Activated effector memory CD4-positive, alpha-beta T cell treated with anti-CD3 and anti-CD28 coated beads, Interleukin-2, amount 50 U/mL, for 16 hours (primary cell): ENCODE results near the gene PEX11B.

ENCODE experiments used
- DNase-seq: peaks from one replicate; pipeline ENCODE4 v3.0.0-alpha.2; 2020

The PEX11B gene

GRCh38 chr1:145901312-145902021, 17.1 kb downstream of the PEX11B start:
- DNase-seq = no peak

GRCh38 chr1:145898756-145899155, 19.8 kb downstream of the PEX11B start:
- DNase-seq = no peak

- DNase-seq = no peak
These were observed 20.5 kb downstream of the PEX11B start for GRCh38 chr1:145897969-145898368.

- DNase-seq = no peak
These were observed 23.0 kb downstream of the PEX11B start for GRCh38 chr1:145895471-145895870.

- no peak for DNase-seq
These were observed 25.0 kb downstream of the PEX11B start for GRCh38 chr1:145893306-145894055.

GRCh38 chr1:145892486-145893087, 25.9 kb downstream of the PEX11B start:
- DNase-seq = no peak

GRCh38 chr1:145891587-145892485, 26.7 kb downstream of the PEX11B start:
- peak; percentile 81 for DNase-seq

- no peak for DNase-seq
These were observed 27.4 kb downstream of the PEX11B start for GRCh38 chr1:145891143-145891542.

- no peak for DNase-seq
These were observed 28.8 kb downstream of the PEX11B start for GRCh38 chr1:145889722-145890121.

GRCh38 chr1:145887631-145888030, 30.9 kb downstream of the PEX11B start:
- DNase-seq = no peak

GRCh38 chr1:145886816-145887215, 31.7 kb downstream of the PEX11B start:
- no peak for DNase-seq

- no peak for DNase-seq
These were observed 32.1 kb downstream of the PEX11B start for GRCh38 chr1:145886390-145886789.

GRCh38 chr1:145885738-145886287, 32.7 kb downstream of the PEX11B start, which contains the start of gene ANKRD35:
Gene ANKRD35 (minus strand): TSS chr1:145885866. CDS start chr1:145885758, 108 bp downstream.
- peak; percentile 95 for DNase-seq

- no peak for DNase-seq
These were observed 33.8 kb downstream of the PEX11B start for GRCh38 chr1:145884675-145885074.

GRCh38 chr1:145879775-145880174, 38.7 kb downstream of the PEX11B start:
- no peak for DNase-seq

- no peak for DNase-seq
These were observed 39.8 kb downstream of the PEX11B start for GRCh38 chr1:145878724-145879123.

- no peak for DNase-seq
These were observed 40.5 kb downstream of the PEX11B start for GRCh38 chr1:145877923-145878486.

GRCh38 chr1:145874646-145875045, 43.9 kb downstream of the PEX11B start:
- no peak for DNase-seq

- DNase-seq = peak; percentile 73
These were observed 46.3 kb downstream of the PEX11B start for GRCh38 chr1:145871994-145872924.

GRCh38 chr1:145868232-145868631, 50.3 kb downstream of the PEX11B start:
- no peak for DNase-seq
